ENCODE data around the gene NT5DC4.
"Not testable (repeated sequence)": the region's sequence is repeated elsewhere in the genome, so short reads cannot be mapped to it uniquely, and the experiment has no call there.

DNA sequence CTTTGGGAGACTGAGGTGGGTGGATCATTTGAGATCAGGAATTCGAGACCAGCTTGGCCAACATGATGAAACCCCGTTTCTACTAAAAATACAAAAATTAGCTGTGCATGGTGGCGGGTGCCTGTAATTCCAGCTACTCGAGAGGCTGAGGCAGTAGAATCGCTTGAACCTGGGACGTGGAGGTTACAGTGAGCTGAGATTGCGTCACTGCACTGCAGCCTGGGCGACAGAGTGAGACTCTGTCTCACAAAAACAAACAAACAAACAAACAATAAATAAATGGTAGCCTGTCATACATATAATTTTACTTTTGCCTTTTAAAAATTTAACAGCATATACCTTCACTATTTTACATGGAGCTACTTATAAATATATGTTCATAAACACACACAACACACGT is 13.9 kb upstream of the NT5DC4 start:
- TF ChIP-seq, protein P1, sequence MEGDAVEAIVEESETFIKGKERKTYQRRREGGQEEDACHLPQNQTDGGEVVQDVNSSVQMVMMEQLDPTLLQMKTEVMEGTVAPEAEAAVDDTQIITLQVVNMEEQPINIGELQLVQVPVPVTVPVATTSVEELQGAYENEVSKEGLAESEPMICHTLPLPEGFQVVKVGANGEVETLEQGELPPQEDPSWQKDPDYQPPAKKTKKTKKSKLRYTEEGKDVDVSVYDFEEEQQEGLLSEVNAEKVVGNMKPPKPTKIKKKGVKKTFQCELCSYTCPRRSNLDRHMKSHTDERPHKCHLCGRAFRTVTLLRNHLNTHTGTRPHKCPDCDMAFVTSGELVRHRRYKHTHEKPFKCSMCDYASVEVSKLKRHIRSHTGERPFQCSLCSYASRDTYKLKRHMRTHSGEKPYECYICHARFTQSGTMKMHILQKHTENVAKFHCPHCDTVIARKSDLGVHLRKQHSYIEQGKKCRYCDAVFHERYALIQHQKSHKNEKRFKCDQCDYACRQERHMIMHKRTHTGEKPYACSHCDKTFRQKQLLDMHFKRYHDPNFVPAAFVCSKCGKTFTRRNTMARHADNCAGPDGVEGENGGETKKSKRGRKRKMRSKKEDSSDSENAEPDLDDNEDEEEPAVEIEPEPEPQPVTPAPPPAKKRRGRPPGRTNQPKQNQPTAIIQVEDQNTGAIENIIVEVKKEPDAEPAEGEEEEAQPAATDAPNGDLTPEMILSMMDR (IDR thresholded peaks at IDR 0.05) = not testable (repeated sequence)
- not testable (repeated sequence) for TF ChIP-seq POLR2A (IDR thresholded peaks at IDR 0.05)

Measured in testis (tissue), 2 donors.